GM19395 (cell line): ENCODE measurements around the gene PROZ.

Experiments used
- ATAC-seq: cut with Tn5 transposase; IDR thresholded peaks from one replicate; pipeline ENCODE4 v1.9.1; 2021; ENCODE audit warnings: mild to moderate bottlenecking, moderate library complexity; ENCODE audit not compliant: unreplicated experiment

PROZ gene

DNA sequence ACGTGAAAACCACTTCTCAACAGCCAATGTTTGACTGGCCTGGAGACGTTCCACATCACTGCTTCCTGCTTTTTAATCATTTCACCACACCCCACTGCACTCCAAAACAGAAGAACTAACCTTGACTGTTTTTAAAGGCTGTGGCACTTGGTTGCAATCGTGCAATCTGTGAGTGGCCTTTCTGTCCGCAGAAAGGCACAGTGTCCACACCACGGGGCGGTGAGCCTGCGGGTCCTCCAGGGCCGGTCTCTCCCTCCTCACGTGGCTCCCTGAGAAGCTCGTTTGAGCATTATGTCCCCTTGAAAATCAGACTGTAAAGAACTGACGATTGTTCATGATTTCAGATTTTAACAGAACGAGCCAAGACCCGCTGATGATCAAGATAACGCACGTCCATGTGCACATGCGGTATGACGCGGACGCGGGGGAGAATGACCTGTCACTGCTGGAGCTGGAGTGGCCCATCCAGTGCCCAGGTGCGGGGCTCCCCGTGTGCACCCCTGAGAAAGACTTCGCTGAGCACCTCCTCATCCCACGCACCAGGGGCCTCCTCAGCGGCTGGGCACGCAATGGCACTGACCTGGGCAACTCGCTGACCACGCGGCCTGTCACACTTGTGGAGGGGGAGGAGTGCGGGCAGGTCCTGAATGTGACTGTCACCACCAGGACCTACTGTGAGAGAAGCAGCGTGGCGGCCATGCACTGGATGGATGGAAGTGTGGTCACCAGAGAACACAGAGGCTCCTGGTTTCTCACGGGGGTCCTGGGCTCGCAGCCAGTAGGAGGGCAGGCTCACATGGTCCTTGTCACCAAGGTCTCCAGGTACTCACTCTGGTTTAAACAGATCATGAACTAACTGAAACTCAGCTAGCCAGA lies 13.0 kb downstream of the PROZ start:
- ATAC-seq, result no peak

DNA sequence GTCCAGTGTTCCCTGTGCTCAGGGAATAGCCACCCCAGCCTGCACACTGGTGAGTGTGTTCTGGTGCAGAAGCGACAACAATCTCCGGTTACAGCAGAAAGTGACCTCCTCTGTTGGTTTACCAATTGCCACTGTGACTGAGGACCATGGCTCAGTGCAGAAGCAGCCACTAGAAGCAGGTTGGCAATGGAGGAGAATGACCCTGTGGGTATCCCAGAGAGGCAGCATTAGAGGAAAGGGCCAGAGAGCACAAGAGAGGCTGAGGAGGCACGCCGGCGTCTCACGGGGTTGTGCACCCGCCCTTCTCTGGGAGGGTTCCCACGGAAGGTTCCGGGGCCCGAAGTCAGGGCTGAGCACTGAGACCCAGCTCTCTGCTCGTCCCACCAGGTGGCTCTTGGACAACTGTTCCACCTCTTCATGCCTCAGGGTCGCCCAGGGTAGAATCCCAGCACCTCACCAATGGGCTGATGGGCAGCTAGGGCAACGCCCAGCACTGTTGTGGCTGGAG lies 14.0 kb downstream of the PROZ start:
- ATAC-seq, result no peak

DNA sequence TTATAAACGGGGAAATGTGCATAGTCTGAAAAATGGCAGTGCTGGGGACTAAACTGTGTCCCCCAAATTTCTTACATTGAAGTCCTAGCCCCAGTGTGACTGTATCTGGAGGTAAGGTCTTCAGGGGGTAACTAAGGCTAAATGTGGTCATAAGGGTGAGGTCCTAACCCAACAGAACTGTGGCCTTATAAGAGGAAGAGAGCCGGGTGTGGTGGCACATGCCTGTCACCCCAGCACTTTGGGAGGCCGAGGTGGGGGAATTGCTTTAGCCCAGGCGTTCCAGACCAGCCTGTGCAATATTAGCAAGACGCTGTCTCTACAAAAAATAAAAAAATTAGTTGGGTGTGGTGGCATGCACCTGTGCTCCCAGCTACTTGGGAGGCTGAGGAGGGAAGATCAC lies 17.8 kb downstream of the PROZ start:
- ATAC-seq, result no peak

DNA sequence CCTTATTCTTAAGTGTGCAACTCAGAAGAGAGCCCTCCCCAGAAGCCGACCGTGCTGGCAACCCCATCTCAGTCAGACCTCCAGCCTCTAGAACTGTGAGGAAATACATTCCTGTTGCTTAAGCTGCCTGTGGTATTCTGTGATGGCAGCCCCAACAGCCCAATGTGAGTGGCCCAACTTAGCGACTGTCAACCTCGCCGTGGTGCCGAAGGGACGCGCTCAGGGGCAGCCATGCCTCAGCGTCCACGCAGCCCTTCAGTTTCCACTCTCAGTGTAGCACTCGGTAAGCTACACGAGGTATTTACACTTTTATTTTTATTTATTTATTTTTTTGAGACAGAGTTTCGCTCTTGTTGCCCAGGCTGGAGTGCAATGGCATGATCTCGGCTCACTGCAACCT lies 18.4 kb downstream of the PROZ start:
- no peak for ATAC-seq

DNA sequence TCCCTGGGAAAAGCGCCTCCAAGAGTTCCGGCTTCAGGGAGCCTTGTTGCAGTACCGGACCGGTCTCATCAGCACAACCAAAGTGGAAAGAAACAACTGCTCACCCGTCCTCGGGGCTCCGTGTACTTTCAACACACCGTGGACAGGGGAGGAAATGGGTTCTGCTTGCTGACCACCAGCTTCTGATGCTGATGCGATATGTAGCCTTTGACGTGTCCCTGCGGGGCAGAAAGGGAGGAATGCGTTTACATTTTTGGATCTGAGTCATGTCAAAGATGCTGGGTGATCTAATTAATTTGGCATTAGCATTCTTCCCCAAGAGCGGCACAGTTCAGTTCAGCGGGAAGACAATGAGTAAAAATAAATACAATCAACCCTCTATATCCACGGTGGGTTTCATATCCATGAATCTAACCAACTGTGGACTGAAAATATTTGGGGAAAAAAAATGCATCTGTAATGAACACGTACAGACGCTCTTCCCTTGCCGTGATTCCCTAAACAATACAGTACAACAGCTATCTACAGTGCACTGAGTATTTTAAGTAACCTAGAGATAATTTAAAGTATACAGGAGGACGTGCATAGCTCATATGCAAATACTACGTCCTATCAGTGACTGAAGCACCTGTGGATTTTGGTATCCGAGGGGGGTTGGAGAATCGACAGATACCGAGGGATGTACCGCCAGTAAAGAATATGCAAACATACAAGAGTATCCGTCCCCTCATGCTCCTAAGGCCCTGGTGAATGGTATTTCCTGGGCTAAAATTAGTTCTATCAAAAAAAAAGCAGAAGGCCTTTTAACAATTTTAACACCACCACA lies 19.8 kb downstream of the PROZ start:
- no peak for ATAC-seq

DNA sequence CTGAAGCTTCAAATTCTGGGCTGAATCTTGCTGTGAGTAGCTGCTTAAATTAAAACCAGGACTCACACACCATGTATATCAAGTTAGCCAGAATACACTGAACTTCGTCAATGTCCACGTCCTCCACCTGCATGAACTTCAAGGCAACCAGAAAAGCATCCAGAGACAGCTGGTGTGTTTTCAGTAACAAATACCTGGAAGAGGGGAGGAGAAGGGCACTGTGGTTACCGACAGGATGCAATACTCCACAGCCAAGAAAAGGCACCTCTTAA lies 20.4 kb downstream of the PROZ start:
- no peak for ATAC-seq

DNA sequence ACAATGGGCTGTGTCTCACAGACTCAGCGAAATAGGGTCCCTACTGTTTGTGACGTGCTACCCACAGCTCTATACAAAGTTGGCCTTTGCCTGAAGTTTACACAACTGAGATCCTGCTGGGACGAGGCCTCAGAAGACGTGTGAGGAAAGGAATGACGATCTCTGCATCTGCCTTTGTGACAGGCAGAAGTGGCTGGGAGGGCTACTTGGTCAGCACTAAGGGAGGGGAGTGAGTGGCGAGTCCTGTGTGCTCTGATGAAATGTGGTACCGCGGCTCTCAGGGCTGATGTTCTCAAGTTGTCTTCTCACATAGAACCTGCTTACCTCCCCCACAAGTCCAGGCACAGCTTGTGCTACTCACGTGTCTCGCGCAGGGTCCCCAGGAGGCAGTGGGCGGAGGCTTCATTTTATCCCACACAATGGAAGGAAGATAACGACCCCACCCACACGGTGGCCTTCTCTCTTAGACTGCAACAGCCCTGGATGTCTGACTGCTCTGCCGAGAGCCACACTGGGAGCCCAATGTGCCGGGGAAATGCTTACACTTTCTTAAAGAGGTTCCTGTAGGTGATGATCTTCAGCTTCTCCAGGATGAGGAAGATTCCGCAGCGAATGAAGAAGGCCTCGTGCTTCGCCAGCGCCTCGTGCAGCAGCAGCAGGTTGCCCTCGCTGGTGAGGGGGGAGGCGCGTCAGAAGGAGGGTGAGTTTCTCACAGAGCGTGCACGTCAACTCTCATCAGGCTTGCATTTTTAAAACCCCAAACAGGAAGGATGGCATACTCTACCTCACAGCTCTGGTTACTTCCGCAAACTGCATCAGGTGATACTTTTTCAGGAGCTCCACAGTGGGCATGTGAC lies 21.2 kb downstream of the PROZ start:
- no peak for ATAC-seq

DNA sequence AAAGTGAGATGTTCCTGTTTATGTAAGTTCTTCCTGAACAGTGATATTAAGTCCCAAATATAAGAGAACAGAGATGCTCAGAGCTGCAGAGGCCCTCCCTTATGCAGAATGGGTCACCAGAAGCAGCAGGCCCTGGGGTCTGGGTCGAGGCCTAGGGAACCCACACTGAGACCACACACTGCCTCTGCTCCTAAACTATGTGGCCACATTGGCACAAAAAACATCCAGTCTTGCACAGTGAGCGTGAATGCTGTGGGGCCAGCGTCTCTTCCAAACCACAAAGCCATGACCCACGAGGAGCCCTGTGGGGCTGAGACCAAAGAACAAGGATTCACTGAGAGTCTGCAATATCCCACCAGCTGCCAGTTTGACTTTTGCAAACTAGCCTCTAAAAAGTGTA lies 23.6 kb downstream of the PROZ start:
- ATAC-seq, result no peak

DNA sequence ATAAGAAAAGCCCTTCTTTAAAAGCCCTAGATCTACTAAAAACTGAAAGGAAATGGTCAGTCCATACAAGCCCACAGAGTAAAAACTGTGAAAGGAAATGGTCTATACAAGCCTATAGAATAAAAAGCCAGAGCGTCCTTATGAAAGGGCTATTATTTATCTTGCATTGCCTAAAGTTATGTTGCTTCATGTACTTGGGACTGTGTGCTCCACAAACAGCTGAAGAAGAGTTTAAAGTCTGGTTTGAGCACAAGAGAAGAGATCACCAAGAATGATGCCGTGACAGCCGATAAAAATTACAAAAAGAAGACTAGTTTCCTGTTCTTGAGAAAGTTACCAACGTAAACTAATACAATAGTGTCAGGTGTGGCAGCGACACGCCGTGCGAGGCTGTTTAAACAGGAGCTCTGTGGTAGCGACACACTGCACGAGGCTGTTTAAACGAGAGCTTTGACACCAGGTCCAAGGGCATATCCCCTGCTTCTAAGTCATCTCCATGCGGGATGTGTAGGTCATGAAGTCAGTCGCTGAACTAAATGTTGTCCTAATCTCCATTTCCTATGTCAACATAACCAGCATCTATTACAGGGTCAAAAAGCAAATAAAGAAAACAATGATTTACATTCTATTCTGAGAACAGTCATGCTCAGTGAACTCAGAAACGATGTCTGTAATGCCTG lies 25.1 kb downstream of the PROZ start:
- no peak for ATAC-seq

DNA sequence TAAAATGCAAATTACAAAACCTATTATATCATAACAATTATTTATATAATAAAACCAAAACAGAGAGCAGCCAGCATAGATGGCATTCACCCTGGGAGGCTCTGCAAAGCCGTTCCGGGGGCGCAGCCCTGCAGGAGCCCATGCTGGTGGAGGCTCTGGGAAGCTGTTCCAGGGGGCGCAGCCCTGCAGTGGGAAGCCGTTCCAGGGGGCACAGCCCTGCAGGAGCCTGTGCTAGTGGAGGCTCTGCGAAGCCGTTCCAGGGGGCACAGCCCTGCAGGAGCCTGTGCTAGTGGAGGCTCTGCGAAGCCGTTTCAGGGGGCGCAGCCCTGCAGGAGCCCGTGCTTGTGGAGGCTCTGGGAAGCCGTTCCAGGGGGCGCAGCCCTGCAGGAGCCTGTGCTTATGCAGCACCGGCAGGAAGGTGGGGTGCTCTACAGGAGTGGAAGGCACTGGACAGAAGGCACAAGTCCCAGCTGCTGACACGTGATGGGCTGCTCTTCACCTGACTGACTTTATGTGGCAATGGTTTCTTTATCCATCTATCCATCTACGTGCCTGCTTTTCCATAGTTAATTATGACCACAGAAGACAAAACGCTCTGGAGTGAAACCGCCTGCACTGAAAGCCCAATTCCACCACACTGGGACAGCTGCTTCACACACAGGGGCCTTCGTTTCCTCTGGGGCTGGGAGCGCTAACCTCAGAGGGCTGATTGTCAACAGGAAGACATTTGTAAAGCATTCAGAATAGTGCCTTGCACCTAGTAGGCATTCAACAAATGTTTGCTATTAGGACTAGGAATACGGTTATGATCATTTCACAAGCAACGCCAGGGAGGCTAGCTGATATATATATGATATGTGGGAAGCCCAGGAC lies 26.4 kb downstream of the PROZ start:
- ATAC-seq, result no peak

DNA sequence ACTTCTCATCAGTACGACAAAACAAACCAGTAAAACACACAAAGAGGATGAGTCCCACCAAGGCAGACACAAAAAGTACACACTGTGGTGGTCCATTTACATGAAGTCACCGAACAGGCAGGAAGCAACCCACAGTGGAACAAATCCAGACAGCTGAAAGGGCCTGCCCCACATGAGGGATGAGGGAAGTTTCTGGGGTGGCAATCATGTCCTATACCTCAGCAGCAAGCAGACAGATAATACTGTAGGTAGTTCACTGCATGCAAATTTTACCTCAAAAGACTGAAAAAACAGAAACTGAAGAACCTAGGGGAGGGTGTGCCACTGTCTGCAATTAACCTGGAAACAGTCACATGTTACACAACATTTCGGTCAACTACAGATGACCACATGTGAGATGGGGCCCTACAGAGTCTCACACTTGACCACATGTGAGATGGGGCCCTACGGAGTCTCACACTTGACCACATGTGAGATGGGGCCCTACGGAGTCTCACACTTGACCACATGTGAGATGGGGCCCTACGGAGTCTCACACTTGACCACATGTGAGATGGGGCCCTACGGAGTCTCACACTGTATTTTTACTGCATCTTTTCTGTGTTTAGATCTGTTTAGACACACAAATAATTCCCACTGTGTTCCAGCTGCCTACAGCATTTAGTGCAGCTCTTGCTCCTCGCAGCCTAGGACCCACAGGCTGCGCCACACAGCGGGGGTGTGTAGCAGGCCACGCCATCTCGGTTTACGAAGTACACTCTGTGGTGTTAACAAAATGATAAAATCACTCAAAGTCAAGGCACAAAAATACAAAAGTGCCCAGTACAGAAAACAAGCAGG lies 27.8 kb downstream of the PROZ start:
- ATAC-seq, result peak; percentile 97

DNA sequence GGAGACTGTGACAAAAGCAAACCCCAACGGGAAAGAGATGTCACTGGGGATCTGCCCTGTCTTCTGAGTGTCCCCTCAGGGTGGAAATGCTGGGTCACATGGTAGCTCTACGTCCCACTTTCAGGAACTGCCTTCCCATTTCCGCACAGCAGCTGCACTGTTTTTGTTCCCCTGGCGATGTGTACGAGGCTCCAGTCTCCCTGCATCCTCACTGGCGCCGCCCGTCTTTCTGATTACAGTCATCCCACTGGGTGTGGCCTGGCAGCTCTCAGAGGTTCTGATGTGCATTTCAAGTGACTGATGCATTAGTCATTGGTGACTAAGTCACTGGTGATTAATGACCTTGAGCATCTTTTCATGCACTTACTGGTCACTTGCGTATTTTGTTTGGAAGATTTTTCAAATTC lies 28.8 kb downstream of the PROZ start:
- ATAC-seq, result no peak

DNA sequence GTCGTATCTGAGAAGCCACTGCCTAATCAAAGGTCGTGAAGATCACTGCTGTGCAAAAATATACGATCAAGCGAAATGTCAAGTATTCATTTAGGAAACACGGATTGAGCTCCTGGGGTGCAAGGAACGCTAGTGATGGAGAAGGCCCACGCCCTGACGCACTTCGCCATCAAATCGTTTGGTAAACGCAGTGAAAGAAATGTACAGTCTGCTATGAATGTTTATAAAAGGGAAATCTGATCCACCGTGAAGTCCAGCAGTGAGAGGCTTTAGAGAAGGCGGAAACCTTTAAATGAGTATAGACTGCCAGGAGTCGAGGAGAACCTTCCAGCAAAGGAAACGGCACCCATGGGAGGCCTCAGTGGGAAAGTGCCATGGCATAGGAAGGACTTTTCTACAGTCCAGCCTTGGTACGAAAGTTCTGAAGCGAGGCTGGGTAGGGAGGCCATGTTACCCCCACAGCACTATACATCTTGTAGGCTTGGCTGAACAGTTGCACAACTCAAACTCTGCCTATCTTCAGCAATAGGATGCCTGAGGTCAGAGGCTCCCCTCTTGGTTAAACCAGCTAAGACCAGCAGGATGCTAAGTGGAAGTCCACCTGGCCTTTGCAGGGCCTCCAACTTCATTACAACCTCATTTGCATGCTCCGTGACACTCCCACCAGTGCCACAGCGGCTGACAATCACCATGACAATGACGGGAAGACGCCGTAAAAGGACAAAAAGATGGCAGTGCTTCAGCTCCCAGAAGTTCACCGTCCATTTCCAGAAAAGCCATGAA lies 29.6 kb downstream of the PROZ start:
- no peak for ATAC-seq

DNA sequence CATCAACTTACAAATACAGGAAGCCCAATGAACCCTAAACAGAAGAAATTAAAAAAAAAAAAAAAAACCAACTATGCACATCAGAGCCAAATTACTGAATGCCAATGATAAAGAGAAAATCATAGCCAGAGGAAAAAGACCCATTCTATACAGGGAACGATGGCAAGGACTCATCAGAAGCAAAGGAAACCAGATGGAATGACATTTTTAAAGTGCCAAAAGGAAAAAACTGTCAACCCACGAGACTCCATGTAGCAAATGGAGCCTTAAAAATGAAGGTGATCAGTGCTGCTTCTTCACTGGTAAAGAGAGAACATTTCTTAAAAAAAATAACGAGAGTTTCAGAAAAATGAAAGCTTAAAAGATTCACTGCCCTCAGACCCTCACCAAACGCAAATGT lies 31.7 kb downstream of the PROZ start:
- ATAC-seq, result no peak

DNA sequence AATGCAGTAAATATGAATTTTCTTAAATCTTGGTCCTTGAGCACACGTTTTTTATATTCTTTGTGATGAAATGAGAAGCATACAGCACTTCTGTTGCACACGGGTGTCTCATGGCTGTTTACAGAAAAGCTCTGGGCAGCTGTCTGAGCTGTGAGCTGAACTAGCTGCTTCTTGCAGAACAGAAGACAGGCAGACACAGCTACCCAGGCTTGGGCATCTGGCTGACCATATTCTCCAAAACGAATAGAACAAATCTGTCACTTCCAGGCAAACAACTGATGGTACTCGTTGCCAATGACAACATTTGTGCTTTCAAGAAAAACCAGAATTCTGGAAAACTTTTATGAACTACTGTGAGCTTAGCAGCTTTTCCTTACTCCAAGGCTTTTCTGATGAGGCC lies 33.8 kb downstream of the PROZ start:
- ATAC-seq, result no peak

DNA sequence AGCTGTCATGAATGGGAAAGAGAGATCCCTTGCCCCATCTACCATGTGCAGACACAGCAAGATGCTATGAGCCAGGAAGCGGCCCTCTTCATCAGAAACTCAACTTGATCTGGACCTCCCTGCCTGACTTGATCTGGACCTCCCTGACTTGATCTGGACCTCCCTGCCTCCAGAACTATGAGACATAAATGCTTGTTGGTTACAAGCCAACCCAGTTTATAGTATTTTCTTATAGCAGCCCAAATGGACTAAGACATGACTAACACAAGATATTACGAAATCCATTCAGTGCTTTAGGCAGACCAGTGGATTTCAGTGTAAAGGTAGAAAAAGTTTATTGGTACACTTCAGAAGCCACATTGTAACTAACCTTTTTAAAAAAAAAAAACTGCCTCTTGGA lies 34.5 kb downstream of the PROZ start:
- no peak for ATAC-seq

DNA sequence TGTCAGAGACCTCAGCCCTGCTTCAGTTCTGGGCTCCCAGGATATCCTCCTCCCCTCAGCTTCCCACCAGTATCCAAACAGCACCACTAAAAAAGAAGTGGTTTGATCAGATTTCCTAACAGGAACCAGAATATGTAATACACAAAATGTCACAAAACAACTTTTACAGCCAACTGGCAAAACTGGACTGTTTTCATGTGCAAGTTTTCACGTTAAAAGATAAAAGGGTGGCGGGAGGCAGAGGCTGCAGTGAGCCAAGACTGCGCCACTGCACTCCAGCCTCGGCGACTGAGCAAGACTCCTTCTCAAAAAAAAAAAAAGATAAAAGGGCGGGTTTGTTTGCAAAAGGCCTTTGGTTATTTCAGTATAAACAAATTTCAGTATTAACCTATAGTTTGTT lies 36.9 kb downstream of the PROZ start:
- ATAC-seq, result no peak
